Measurements from ENCODE around the gene ABCC3.

ABCC3 gene

GRCh38 chr17:50685691-50686493 is 51.2 kb downstream of the ABCC3 start:
- Histone ChIP-seq H3K27me3 (ENCODE audit: insufficient read depth, low read length) (no peaks in the 10 kb centered on the region), H3K27ac (ENCODE audit: low read length) (no peak overlapping the region), H3K36me3 (ENCODE audit: insufficient read depth, low read depth, low read length) (no peaks in the 10 kb centered on the region), H3K9me3 (ENCODE audit: insufficient read depth, low read depth, low read length) (no peaks in the 10 kb centered on the region), H3K9ac (ENCODE audit: low read depth, low read length) (no peak overlapping the region), H3K4me3 (ENCODE audit: low read length) (no peak overlapping the region), H3K4me1 (ENCODE audit: insufficient read depth, low read length) (peaks cover 15% of the 10 kb centered on the region; the same call in 1 of the 2 replicates)

- Histone ChIP-seq H3K9me3 (ENCODE audit: insufficient read depth, low read depth, low read length) (no peaks in the 10 kb centered on the region), H3K36me3 (ENCODE audit: insufficient read depth, low read depth, low read length) (no peaks in the 10 kb centered on the region), H3K4me1 (ENCODE audit: insufficient read depth, low read length) (peaks cover 17% of the 10 kb centered on the region; the same call in 1 of the 2 replicates), H3K4me3 (ENCODE audit: low read length) (no peak overlapping the region), H3K27ac (ENCODE audit: low read length) (no peak overlapping the region), H3K27me3 (ENCODE audit: insufficient read depth, low read length) (no peaks in the 10 kb centered on the region), H3K9ac (ENCODE audit: low read depth, low read length) (no peak overlapping the region)
Observed at GRCh38 chr17:50686494-50687199, 52.0 kb downstream of the ABCC3 start.

- Histone ChIP-seq H3K4me3 (ENCODE audit: low read length) (no peak overlapping the region), H3K27ac (ENCODE audit: low read length) (no peak overlapping the region), H3K4me1 (ENCODE audit: insufficient read depth, low read length) (peaks cover 17% of the 10 kb centered on the region; the same call in 1 of the 2 replicates), H3K9ac (ENCODE audit: low read depth, low read length) (no peak overlapping the region), H3K9me3 (ENCODE audit: insufficient read depth, low read depth, low read length) (no peaks in the 10 kb centered on the region), H3K36me3 (ENCODE audit: insufficient read depth, low read depth, low read length) (peaks cover 5% of the 10 kb centered on the region), H3K27me3 (ENCODE audit: insufficient read depth, low read length) (no peaks in the 10 kb centered on the region)
Observed at GRCh38 chr17:50687200-50688066, 52.8 kb downstream of the ABCC3 start.

GRCh38 chr17:50688245-50688644 is 53.6 kb downstream of the ABCC3 start:
- peaks cover 17% of the 10 kb centered on the region; the same call in 1 of the 2 replicates for H3K4me1 ChIP-seq (ENCODE audit: insufficient read depth, low read length)

GRCh38 chr17:50689251-50689650 is 54.6 kb downstream of the ABCC3 start:
- Histone ChIP-seq H3K4me1 (ENCODE audit: insufficient read depth, low read length) (peaks cover 17% of the 10 kb centered on the region; the same call in 1 of the 2 replicates), H3K36me3 (ENCODE audit: insufficient read depth, low read depth, low read length) (peaks cover 21% of the 10 kb centered on the region), H3K27ac (ENCODE audit: low read length) (no peak overlapping the region), H3K9me3 (ENCODE audit: insufficient read depth, low read depth, low read length) (no peaks in the 10 kb centered on the region), H3K27me3 (ENCODE audit: insufficient read depth, low read length) (no peaks in the 10 kb centered on the region), H3K4me3 (ENCODE audit: low read length) (no peak overlapping the region), H3K9ac (ENCODE audit: low read depth, low read length) (no peak overlapping the region)

More at GRCh38 chr17:50688245-50688644, 53.6 kb downstream of the ABCC3 start:
- H3K4me3 ChIP-seq (ENCODE audit: low read length): no peak overlapping the region
- no peak overlapping the region for H3K27ac ChIP-seq (ENCODE audit: low read length)
- no peaks in the 10 kb centered on the region for H3K27me3 ChIP-seq (ENCODE audit: insufficient read depth, low read length)
- peaks cover 13% of the 10 kb centered on the region for H3K36me3 ChIP-seq (ENCODE audit: insufficient read depth, low read depth, low read length)
- H3K9ac ChIP-seq (ENCODE audit: low read depth, low read length): no peak overlapping the region
- no peaks in the 10 kb centered on the region for H3K9me3 ChIP-seq (ENCODE audit: insufficient read depth, low read depth, low read length)

GRCh38 chr17:50689956-50690886 is 55.5 kb downstream of the ABCC3 start:
- H3K9me3 ChIP-seq (ENCODE audit: insufficient read depth, low read depth, low read length): no peaks in the 10 kb centered on the region
- no peaks in the 10 kb centered on the region for H3K27me3 ChIP-seq (ENCODE audit: insufficient read depth, low read length)
- H3K9ac ChIP-seq (ENCODE audit: low read depth, low read length): peak overlapping the region; percentile 22; the same call in 1 of the 2 replicates
- peaks cover 29% of the 10 kb centered on the region for H3K36me3 ChIP-seq (ENCODE audit: insufficient read depth, low read depth, low read length)
- H3K4me3 ChIP-seq (ENCODE audit: low read length): no peak overlapping the region
- peaks cover 17% of the 10 kb centered on the region; the same call in 1 of the 2 replicates for H3K4me1 ChIP-seq (ENCODE audit: insufficient read depth, low read length)
- H3K27ac ChIP-seq (ENCODE audit: low read length): peak overlapping the region; percentile 73

GRCh38 chr17:50690887-50691549 is 56.3 kb downstream of the ABCC3 start:
- H3K9me3 ChIP-seq (ENCODE audit: insufficient read depth, low read depth, low read length): no peaks in the 10 kb centered on the region
- H3K27ac ChIP-seq (ENCODE audit: low read length): peak overlapping the region; percentile 73
- no peak overlapping the region for H3K4me3 ChIP-seq (ENCODE audit: low read length)
- H3K9ac ChIP-seq (ENCODE audit: low read depth, low read length): peak overlapping the region; percentile 22; the same call in 1 of the 2 replicates
- peaks cover 17% of the 10 kb centered on the region; the same call in 1 of the 2 replicates for H3K4me1 ChIP-seq (ENCODE audit: insufficient read depth, low read length)
- H3K36me3 ChIP-seq (ENCODE audit: insufficient read depth, low read depth, low read length): peaks cover 37% of the 10 kb centered on the region
- no peaks in the 10 kb centered on the region for H3K27me3 ChIP-seq (ENCODE audit: insufficient read depth, low read length)

GRCh38 chr17:50691550-50692447 is 57.1 kb downstream of the ABCC3 start:
- Histone ChIP-seq H3K4me1 (ENCODE audit: insufficient read depth, low read length) (peaks cover 17% of the 10 kb centered on the region; the same call in 1 of the 2 replicates), H3K36me3 (ENCODE audit: insufficient read depth, low read depth, low read length) (peaks cover 45% of the 10 kb centered on the region), H3K27ac (ENCODE audit: low read length) (no peak overlapping the region), H3K9me3 (ENCODE audit: insufficient read depth, low read depth, low read length) (no peaks in the 10 kb centered on the region), H3K4me3 (ENCODE audit: low read length) (no peak overlapping the region), H3K9ac (ENCODE audit: low read depth, low read length) (no peak overlapping the region), H3K27me3 (ENCODE audit: insufficient read depth, low read length) (no peaks in the 10 kb centered on the region)

GRCh38 chr17:50692448-50693035 is 57.9 kb downstream of the ABCC3 start:
- no peak overlapping the region for H3K4me3 ChIP-seq (ENCODE audit: low read length)
- no peak overlapping the region for H3K27ac ChIP-seq (ENCODE audit: low read length)
- peaks cover 52% of the 10 kb centered on the region for H3K36me3 ChIP-seq (ENCODE audit: insufficient read depth, low read depth, low read length)
- peaks cover 17% of the 10 kb centered on the region; the same call in 1 of the 2 replicates for H3K4me1 ChIP-seq (ENCODE audit: insufficient read depth, low read length)
- no peak overlapping the region for H3K9ac ChIP-seq (ENCODE audit: low read depth, low read length)
- no peaks in the 10 kb centered on the region for H3K27me3 ChIP-seq (ENCODE audit: insufficient read depth, low read length)
- H3K9me3 ChIP-seq (ENCODE audit: insufficient read depth, low read depth, low read length): no peaks in the 10 kb centered on the region
